ENCODE data around the gene CNKSR3.

CNKSR3 gene

DNA sequence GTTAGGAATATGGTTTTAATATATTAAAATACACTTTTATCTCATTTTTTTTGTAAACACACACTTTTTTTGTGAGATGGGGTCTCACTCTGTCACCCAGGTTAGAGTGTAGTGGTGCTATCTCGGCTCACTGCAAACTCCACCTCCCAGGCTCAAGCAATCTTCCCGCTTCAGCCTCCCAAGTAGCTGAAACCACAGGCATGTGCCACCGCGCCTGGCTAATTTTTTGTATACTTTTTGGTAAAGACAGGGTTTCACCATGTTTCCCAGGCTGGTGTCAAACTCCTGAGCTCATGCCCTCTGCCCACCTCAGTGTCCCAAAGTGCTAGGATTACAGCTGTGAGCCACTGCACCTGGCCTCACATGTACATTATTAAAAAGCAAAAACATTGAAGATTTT, 164.7 kb downstream of the CNKSR3 start:
- DNase-seq (ENCODE audit: low read depth) = no peak

DNA sequence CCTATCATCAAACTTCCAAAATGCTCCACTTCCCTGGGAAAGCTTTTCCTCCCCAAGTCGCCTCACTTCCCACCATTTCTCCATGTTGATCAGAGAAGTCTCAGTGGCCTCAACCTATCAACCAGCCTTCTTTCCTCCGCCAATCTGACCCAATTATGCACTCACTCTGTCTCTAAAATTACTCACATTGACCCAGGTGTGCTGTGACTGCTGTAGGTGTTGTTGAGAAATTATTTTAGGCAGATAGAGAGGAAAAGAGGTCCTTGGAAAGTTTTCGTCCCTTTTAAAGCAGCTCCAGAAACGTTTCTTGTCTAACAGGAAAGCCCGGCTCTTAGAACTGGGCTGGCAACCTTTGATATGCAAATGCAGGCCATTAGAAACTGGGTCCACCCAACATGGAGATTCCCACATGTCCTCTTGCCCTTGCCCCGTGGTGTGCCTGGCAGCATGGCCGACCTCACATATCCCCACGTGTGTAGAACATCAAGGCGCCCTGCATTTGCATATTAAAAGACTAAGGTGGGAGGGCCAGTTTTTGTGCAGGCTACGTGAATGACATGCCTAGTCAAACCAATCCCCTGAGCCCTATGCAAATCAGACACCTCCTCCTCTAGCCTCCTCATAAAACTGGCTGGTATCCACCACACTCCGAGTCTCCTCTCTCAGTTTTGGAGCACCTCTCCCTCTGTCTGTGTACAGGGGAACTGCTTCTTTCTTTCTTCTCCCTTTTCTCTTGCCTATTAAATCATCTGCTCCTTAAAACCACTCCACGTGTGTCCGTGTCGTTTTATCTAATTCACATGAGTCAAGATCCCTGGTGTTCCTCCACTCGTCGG, 166.8 kb downstream of the CNKSR3 start:
- DNase-seq (ENCODE audit: low read depth) = no peak

GRCh38 chr6:154341871-154342270, 168.6 kb downstream of the CNKSR3 start:
- no peak for DNase-seq (ENCODE audit: low read depth)

DNA sequence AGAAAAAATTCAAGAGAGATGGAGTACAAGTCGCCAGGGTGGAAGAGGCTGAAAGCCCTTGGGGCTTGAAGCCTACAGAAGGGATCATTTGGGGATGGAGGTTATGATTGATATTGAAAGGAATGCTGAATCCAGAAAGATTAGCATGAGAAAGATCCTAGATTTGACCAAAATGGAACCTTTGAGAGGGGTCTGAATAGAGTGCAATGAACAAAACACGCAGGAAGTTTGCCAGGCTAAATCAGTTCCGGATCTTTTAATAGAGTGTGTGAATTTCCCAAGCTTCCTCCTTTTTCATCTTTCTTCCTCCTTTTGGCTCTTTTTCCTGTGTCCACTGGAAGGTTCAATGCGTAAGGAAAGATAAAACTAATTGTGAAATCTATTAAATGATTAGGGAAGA, 169.1 kb downstream of the CNKSR3 start:
- DNase-seq (ENCODE audit: low read depth) = no peak
